ENCODE results near the gene DNAAF3. TPM values are rescaled to one million over a fixed set of nuclear protein-coding genes. Genes with fewer than 3 reads are reported as not detected.

The DNAAF3 gene
- total RNA-seq, 4 donors from 2014 or later = 3.3 to 9.1 (median 5.5) TPM

DNA sequence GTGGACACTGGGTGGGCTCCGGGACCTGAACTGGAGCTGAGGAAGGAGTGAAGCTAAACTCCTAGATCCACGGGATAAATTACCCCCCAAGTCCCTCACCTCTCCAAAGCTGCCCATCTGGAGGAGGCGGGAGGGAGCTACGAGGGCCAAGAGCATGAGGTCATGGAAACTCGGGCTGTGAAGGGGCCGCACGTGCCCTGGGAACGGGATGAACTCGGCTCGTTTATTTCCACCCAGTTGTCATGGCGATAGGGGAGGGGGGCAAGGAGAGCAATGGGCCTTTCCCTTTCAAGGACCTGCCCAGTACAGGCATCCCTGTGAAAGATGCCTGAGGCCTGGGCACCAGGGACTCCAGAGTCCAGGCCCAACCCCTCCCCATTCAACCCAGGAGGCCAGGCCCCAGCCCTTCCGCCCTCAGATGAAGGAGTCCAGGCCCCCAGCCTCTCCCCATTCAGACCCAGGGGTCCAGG lies 52.8 kb downstream of the DNAAF3 start:
- Histone ChIP-seq H3K27ac (peak overlapping the region; percentile 85 to 94 (median 85)), H3K4me1 (peaks cover 36 to 48% of the 10 kb centered on the region in 2 donors), H3K4me3 (replicated peaks in 1 of 3) (no peak overlapping the region), H3K36me3 (peaks cover 5 to 9% of the 10 kb centered on the region in 2 donors), H3K9me3 (no peaks in the 10 kb centered on the region), H3K27me3 (no peaks in the 10 kb centered on the region)
- TF ChIP-seq, protein P1, sequence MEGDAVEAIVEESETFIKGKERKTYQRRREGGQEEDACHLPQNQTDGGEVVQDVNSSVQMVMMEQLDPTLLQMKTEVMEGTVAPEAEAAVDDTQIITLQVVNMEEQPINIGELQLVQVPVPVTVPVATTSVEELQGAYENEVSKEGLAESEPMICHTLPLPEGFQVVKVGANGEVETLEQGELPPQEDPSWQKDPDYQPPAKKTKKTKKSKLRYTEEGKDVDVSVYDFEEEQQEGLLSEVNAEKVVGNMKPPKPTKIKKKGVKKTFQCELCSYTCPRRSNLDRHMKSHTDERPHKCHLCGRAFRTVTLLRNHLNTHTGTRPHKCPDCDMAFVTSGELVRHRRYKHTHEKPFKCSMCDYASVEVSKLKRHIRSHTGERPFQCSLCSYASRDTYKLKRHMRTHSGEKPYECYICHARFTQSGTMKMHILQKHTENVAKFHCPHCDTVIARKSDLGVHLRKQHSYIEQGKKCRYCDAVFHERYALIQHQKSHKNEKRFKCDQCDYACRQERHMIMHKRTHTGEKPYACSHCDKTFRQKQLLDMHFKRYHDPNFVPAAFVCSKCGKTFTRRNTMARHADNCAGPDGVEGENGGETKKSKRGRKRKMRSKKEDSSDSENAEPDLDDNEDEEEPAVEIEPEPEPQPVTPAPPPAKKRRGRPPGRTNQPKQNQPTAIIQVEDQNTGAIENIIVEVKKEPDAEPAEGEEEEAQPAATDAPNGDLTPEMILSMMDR (IDR thresholded peaks at IDR 0.05) = peak in 1 of 6 experiments; percentile 7
- peak in 1 of 2 donors; percentile 25 for TF ChIP-seq POLR2A (IDR thresholded peaks at IDR 0.05)
- peak; percentile 96 to 99 for DNase-seq
- intact Hi-C loops (cut with DNase I) = no loop called here
- WGBS, 2 donors = 14 to 21% methylated on average over 11 to 12 of the region's 12 CpGs

DNA sequence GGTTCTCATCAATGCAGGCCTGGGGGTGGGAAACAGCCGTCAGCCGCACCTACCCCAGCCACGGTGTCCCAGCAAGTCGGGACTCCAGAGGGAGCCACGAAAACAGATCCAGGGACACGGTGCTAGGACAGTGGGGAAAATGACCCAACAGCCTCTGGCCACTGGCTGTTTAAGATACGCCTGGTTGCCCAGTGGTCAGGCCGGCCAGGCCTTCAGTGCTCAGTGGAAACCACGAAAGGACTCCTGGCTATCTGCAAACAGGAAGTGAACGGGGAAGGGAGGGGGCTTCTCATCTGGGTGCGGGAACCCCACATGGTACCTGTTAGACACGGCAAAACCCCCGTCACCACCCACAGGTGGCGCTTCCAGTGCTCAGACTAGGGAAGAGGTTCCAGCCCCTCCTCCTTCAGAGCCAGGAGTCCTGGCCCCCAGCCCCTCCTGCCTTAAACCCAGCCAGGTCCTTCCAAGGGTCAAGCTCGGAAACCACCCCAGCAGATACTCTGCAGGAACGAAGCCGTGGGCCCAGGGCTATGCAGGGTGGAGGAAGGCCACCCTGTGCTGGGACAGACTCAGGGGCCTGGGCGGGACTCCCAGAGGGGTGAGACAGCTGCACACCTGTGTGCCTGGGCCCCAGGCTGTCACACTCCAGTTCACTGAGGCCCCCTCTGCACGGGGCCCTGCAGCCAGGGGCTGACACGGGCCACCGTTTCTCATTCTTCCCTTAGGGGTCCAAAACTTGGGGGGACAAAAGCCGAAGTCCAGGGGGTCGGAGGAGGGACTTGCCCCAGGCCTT lies 53.4 kb downstream of the DNAAF3 start:
- H3K27ac ChIP-seq = peak overlapping the region; percentile 85 to 94 (median 85)
- H3K9me3 ChIP-seq = no peaks in the 10 kb centered on the region
- H3K27me3 ChIP-seq = no peaks in the 10 kb centered on the region
- TF ChIP-seq POLR2A (IDR thresholded peaks at IDR 0.05) = no peak
- TF ChIP-seq, protein P1 (IDR thresholded peaks at IDR 0.05) = no peak
- 61 to 69% methylated on average over 14 to 17 of the region's 23 CpGs for WGBS, 2 donors
- intact Hi-C loops (cut with DNase I) = no loop called here
- H3K4me3 ChIP-seq (replicated peaks in 1 of 3) = no peak overlapping the region
- peaks cover 36 to 42% of the 10 kb centered on the region in 2 donors for H3K4me1 ChIP-seq
- H3K36me3 ChIP-seq = peaks cover 5 to 9% of the 10 kb centered on the region in 2 donors
- peak; percentile 27 to 59 for DNase-seq

DNA sequence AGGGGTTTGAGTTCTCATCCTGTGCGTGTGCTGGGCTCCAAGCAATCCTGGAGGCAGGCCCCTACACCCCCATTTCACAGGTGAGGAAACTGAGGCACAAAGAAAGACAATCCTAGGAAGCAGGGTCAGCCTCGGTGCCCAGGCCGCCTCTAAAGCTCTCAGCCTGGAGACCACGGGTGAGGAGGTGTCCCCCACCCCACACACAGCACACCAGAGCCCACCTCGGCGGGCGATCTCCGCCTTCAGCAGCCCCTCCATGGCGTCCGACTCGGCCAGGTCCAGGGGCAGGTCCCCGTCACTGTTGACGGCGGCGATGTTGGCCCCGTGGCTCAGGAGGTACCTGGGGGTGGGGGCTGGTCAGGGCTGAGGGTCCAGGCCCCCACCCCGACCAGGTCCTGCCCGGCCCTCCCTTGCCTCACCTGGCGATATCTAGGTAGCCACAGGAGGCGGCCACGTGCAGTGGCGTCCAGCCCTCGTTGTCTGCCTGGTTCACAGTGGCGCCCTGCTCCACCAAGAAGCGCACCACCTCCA lies 54.1 kb downstream of the DNAAF3 start:
- WGBS, 2 donors = 93 to 95% methylated on average over 11 to 12 of the region's 25 CpGs
- H3K27ac ChIP-seq = peak overlapping the region; percentile 85 to 94 (median 85)
- H3K9me3 ChIP-seq = no peaks in the 10 kb centered on the region
- DNase-seq = no peak
- peaks cover 36 to 42% of the 10 kb centered on the region in 2 donors for H3K4me1 ChIP-seq
- TF ChIP-seq POLR2A (IDR thresholded peaks at IDR 0.05) = no peak
- TF ChIP-seq, protein P1 (IDR thresholded peaks at IDR 0.05) = no peak
- H3K36me3 ChIP-seq = peaks cover 5 to 9% of the 10 kb centered on the region in 2 donors
- H3K27me3 ChIP-seq = no peaks in the 10 kb centered on the region
- no peak overlapping the region for H3K4me3 ChIP-seq (replicated peaks in 1 of 3)
- intact Hi-C loops (cut with DNase I) = no loop called here

DNA sequence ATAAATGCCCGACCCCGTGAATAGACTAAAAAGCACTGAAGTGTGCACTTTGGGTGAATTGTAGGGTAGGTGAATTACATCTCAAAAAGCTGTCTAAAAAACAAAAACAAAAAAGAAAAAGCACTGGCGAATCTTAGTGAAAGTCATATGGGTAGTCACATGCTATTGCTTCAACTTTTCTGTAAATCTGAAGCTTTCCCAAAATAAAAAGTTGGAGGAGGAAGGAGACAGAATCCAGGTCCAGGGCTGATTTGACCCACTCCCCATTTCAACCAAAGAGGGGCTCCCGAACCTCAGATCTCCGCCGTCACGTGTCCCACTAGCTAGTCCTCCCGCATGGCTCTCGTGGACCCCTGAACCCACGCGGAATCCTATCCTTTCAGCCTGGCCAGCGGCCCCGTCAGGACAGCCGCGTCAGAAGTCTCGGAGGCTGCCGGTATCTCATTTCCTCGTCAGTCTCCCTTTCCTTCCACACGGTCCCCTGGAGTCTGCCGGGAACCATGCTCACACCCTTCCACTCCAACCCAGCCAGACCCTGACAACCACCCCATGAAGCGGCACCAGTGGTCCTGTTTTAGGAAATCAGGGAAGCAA lies 55.1 kb downstream of the DNAAF3 start:
- Histone ChIP-seq H3K27me3 (no peaks in the 10 kb centered on the region), H3K4me1 (peaks cover 30 to 39% of the 10 kb centered on the region in 2 donors), H3K9me3 (no peaks in the 10 kb centered on the region), H3K27ac (peak overlapping the region in 1 of 3 donors; percentile 94), H3K4me3 (replicated peaks in 1 of 3) (no peak overlapping the region), H3K36me3 (peaks cover 5 to 9% of the 10 kb centered on the region in 2 donors)
- intact Hi-C loops (cut with DNase I) = no loop called here
- no peak for DNase-seq
- 69 to 89% methylated on average over 21 of the region's 21 CpGs for WGBS, 2 donors
- TF ChIP-seq POLR2A (IDR thresholded peaks at IDR 0.05) = no peak
- TF ChIP-seq, protein P1 (IDR thresholded peaks at IDR 0.05) = no peak
